NCI-H748 (cell line): ENCODE data around the gene ATF7IP.
A peak's percentile ranks its signal among the peaks of the same experiment; 100 is the strongest.
"Not testable (repeated sequence)": the region's sequence is repeated elsewhere in the genome, so short reads cannot be mapped to it uniquely, and the experiment has no call there.

Experiments used
- DNase-seq: peaks from one replicate; lab custom pipeline; 2025; ENCODE audit not compliant: unreplicated experiment; lab: John Stamatoyannopoulos, UW

Gene ATF7IP

GRCh38 chr12:14365294-14366208, at the start of gene ATF7IP:
Gene ATF7IP, plus strand, starts transcription at chr12:14365682. Its CDS starts 58,234 bp downstream, at chr12:14423916.
- DNase-seq: peak; percentile 98

- no peak for DNase-seq
Observed at GRCh38 chr12:14317362-14318146, 47.9 kb upstream of the ATF7IP start.

- DNase-seq: not testable (repeated sequence)
Observed at GRCh38 chr12:14319704-14320427, 45.6 kb upstream of the ATF7IP start.

- no peak for DNase-seq
Observed at GRCh38 chr12:14322403-14322802, 43.1 kb upstream of the ATF7IP start.

- no peak for DNase-seq
Observed at GRCh38 chr12:14325716-14326343, 39.7 kb upstream of the ATF7IP start.

- no peak for DNase-seq
Observed at GRCh38 chr12:14326699-14327098, 38.8 kb upstream of the ATF7IP start.

- no peak for DNase-seq
Observed at GRCh38 chr12:14327711-14328110, 37.8 kb upstream of the ATF7IP start.

- DNase-seq: no peak
Observed at GRCh38 chr12:14332482-14332881, 33.0 kb upstream of the ATF7IP start.

- DNase-seq: no peak
Observed at GRCh38 chr12:14340371-14340770, 25.1 kb upstream of the ATF7IP start.

- not testable (repeated sequence) for DNase-seq
Observed at GRCh38 chr12:14351524-14351923, 14.0 kb upstream of the ATF7IP start.

- not testable (repeated sequence) for DNase-seq
Observed at GRCh38 chr12:14352066-14352465, 13.4 kb upstream of the ATF7IP start.

- not testable (repeated sequence) for DNase-seq
Observed at GRCh38 chr12:14354665-14355064, 10.8 kb upstream of the ATF7IP start.

- no peak for DNase-seq
Observed at GRCh38 chr12:14356147-14356546, 9.3 kb upstream of the ATF7IP start.

- DNase-seq: no peak
Observed at GRCh38 chr12:14357486-14357885, 8.0 kb upstream of the ATF7IP start.

- DNase-seq: no peak
Observed at GRCh38 chr12:14362352-14362751, 3.1 kb upstream of the ATF7IP start.

GRCh38 chr12:14364583-14365271, 755 bp upstream of the ATF7IP start:
- no peak for DNase-seq

- peak; percentile 55 for DNase-seq
Observed at GRCh38 chr12:14366209-14367039, 942 bp downstream of the ATF7IP start.

GRCh38 chr12:14367040-14367661, 1.7 kb downstream of the ATF7IP start:
- DNase-seq: peak; percentile 55

- DNase-seq: no peak
Observed at GRCh38 chr12:14369311-14369710, 3.8 kb downstream of the ATF7IP start.
